GM13976 (cell line): ENCODE data around the gene TC2N.
A peak's percentile ranks its signal among the peaks of the same experiment; 100 is the strongest.
"Not testable (repeated sequence)": the region's sequence is repeated elsewhere in the genome, so short reads cannot be mapped to it uniquely, and the experiment has no call there.

Experiments used
- DNase-seq: peaks from one replicate; pipeline ENCODE4 v3.0.0; 2012; ENCODE audit warnings: low spot score
- in situ Hi-C: fragments of 300-500 bp; cut with MboI; formaldehyde crosslinking; loops from one replicate; pipeline ENCODE4 v1.12.0; 2022; ENCODE audit warnings: low sequenced_read_pairs, mixed read lengths, inconsistent platforms; ENCODE audit not compliant: unreplicated experiment
- TF ChIP-seq, protein P1 (sequence below): IDR thresholded peaks from 2 replicates; pipeline ENCODE4 v1.5.1; 2012; ENCODE audit warnings: borderline replicate concordance, mild to moderate bottlenecking; ENCODE audit not compliant: insufficient read depth; ENCODE audit errors: extremely low read depth, missing control alignments, control extremely low read depth

Gene TC2N

DNA sequence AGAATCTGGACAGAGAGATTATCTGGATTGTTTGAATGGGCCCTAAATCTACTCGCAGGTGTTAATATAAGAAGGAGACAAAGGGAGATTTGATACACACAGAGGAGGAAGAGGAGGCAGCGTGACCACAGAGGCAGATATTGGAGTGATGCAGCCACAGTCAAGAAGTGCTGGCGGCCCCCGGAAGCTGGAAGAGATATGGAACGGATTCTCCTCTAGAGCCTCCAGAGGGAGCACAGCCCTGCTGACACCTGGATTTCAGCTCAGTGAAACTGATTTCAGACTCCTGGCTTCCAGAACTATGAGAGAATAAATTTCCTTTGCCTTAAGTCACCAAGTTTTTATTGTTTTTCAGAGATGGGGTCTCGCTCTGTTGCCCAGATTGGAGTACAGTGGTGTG is 9.2 kb upstream of the TC2N start:
- DNase-seq: no peak
- in situ Hi-C loops: no loop called here
- TF ChIP-seq, protein P1, sequence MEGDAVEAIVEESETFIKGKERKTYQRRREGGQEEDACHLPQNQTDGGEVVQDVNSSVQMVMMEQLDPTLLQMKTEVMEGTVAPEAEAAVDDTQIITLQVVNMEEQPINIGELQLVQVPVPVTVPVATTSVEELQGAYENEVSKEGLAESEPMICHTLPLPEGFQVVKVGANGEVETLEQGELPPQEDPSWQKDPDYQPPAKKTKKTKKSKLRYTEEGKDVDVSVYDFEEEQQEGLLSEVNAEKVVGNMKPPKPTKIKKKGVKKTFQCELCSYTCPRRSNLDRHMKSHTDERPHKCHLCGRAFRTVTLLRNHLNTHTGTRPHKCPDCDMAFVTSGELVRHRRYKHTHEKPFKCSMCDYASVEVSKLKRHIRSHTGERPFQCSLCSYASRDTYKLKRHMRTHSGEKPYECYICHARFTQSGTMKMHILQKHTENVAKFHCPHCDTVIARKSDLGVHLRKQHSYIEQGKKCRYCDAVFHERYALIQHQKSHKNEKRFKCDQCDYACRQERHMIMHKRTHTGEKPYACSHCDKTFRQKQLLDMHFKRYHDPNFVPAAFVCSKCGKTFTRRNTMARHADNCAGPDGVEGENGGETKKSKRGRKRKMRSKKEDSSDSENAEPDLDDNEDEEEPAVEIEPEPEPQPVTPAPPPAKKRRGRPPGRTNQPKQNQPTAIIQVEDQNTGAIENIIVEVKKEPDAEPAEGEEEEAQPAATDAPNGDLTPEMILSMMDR: no peak

DNA sequence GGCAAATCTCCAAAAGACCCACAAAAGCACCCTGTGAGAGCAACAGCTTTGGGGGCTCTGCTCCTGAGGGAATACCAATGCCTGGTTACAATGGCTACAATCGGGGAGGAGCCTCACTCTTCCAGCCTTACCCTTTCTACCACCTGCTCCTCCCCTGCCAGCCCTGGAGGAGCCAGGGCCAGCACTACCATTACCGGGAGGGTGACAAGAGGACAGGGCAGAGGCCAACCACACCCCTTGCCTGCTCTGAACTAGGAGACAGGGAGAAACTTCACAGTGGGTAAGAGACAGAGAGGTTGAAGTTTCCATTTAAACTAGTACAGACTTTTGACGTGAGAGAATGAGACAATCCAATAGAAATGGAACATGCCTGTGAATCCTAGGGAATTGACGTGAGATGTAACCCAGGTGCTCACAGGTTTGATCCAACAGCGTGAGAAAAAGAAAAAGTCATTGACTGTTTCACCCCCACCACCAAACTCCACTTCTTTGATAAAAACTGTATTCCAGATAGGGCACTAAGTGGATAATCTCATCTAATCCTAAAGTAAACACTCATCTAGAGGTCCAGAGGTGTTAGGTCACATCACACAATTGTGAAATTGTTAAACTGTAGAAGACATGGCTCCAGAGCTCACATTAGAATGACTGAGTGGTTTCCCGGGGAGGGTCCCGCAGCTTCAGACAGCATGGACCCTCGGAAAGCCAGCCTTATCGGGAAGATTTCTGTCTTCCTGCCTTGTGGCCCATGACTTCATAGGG is 8.4 kb upstream of the TC2N start:
- TF ChIP-seq, protein P1: no peak
- in situ Hi-C loops: no loop called here
- no peak for DNase-seq

DNA sequence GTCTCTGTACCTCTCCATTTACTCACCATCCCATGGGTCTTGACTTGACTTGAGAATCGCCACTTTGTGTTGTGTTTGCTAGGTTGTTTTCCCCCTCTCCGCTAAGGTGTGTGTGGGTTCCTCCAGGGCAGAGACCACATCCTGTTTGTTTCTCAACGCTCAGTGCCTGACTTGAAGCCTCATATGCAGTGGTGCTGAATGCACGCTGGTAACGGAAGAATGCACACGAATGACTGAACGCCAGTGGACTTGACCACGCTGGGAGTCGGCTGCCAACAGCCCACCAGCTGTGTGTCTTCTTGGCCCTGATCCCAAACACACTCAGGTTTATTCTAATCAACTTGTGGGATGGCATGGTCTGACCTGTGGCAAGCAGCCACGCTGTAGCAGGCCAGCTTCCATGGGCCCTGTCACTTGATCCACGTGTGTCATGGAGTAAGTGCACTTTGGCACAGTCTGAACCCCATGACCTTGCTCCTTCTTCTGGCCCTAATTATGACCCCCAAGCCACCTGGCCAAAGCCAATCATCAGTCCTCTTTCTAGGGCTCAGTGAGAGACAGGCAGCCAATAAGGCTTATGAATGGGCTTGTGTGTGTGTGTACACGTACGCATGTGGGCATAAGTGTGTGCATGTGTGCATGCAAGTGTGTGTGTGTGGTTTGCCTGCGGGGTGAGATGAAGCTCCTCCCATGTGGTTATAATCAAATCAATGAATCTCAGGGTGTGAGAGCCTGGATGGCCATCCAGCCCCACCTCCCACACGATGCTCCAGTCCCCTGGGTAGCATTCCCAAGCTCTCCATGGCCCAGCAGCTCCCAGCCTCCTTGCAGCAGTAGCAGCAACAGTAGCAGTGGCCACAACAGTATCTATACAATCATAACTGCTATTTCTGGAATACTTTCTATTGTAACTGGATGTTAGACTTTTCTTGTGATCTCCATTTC is 6.4 kb upstream of the TC2N start:
- DNase-seq: peak; percentile 56
- TF ChIP-seq, protein P1: no peak
- in situ Hi-C loops: loop anchor here (25.0 kb wide), 1 partner anchor 211 kb away; no protein-coding TSS in a partner anchor

DNA sequence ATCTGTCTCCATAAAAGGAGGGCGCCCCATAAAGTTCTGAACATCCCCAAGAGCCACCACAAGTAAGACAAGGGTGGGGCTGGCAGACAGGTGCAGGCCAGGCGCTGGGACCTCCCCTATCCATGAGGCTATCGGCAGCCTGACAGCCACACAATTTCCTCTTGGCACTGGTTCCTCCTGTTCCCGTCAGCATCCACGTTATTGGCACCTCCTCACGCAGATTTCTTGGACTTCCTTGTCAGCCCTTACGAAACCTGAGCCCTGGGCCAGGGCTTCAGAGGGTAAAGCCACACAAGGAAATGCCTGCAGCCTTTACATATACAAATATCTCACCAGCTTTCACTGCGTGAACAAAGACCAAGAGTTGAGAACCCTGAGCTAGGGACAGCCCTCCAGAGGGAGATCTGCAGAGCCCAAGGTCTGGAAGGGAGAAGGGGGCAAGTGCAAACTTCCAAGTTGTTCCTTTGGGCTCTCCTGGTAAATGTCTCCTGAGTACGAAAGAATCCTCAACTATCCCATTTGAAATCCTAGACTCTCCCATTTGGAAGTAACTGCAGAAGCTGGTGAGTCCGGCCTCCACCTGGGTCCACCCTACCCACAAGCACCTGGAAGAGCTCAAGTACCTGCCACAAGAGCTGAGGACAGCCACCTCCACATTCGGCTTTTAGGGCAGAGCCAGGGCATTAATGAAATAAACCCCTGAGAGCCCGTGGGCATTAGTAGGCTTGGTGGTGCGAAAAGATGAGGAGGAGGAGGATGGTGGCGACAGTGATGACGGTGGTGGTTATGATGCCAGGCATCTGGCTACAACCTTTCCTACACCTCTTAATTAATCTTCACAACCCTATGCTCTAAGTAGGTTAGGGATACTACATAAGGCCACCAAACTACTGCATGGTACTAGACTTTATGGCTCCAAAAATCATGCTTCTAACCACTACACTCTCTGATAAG is 5.5 kb upstream of the TC2N start:
- TF ChIP-seq, protein P1: no peak
- DNase-seq: no peak
- in situ Hi-C loops: loop anchor here (25.0 kb wide), 1 partner anchor 210 kb away; no protein-coding TSS in a partner anchor

DNA sequence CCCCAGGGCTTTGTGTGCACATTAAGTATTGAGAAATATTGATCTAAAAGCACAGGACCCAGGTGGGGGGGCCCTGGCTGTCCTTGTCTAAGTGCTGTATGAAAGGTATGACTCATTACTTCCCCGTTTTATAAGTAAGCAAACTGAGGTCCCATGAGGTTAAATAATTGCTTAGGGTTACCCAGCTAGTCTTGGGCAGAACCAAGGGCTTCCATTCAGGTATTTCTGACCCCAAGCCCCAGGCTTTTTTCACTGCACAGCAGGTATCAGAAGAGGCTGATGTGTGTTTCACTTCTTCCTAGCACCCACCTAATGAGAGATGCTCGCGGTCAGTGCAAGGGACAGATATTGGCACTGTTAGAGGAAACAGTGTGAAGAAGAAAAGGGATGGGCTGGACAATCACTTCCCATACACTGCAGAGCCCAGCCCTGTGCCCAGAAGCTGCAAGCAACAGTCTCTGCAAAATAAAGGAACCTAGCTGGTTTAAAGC is 4.7 kb upstream of the TC2N start:
- in situ Hi-C loops: loop anchor here (25.0 kb wide), 1 partner anchor 210 kb away; no protein-coding TSS in a partner anchor
- peak; percentile 55 for DNase-seq
- TF ChIP-seq, protein P1: no peak

DNA sequence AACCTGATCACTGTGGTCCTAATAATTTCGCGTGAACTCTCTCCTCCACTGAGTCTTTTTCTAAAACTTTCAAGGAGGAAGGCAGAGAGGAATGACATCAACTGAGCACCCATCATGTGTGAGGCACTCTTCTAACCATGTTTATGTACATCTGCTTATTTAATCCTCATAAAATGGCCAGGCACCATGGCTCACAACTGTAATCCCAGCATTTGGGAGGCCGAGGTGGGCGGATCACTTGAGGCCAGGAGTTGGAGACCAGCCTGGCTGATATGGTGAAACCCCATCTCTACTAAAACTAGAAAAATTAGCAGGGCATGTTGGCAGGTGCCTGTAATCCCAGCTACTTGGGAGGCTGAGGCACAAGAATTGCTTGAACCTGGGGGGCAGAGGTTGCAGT is 4.1 kb upstream of the TC2N start:
- in situ Hi-C loops: loop anchor here (25.0 kb wide), 1 partner anchor 209 kb away; no protein-coding TSS in a partner anchor
- DNase-seq: not testable (repeated sequence)
